IMR-90 (cell line): Measurements from ENCODE around the gene CEP85. TPM values are rescaled to one million over a fixed set of nuclear protein-coding genes. Genes with fewer than 3 reads are reported as not detected.

ENCODE experiments used
- ATAC-seq: fragments of 200-7000 bp; cut with Tn5 transposase; 2 replicates; pipeline ENCODE4 v1.9.1; 2020; ENCODE audit warnings: low read depth, mild to moderate bottlenecking, moderate library complexity
- BruUV-seq: library from RNA; stranded (reverse); fragments of 400-500 nt; replicated peaks from 2 replicates; lab custom pipeline; 2021; lab: Mats Ljungman, UMichigan
- CTCF ChIA-PET: fragments of 300-600 bp; formaldehyde crosslinking; extraction: SDS; loops from one replicate; lab custom pipeline; 2021; ENCODE audit warnings: antibody characterized with exemption; lab: Yijun Ruan, JAX
- POLR2A ChIA-PET: fragments of 300-600 bp; sonication (Branson Sonifier 250); formaldehyde crosslinking; loops from one replicate; lab custom pipeline; 2022; ENCODE audit warnings: antibody characterized with exemption; ENCODE audit not compliant: unreplicated experiment; lab: Charles Lee
- DNase-seq: peaks from one replicate; pipeline ENCODE4 v3.0.0; 2013
- H2AFZ ChIP-seq: replicated peaks from 2 replicates; pipeline ENCODE3; 2013; ENCODE audit warnings: low read length, mild to moderate bottlenecking; ENCODE audit not compliant: poor library complexity
- H2AK5ac ChIP-seq: 2 replicates; pipeline ENCODE4 v1.6.1; 2013; ENCODE audit warnings: low read depth, low read length, inconsistent platforms
- H2AK9ac ChIP-seq: replicated peaks from 2 replicates; pipeline ENCODE3; 2013; ENCODE audit warnings: mild to moderate bottlenecking, low read depth, low read length, moderate library complexity; ENCODE audit not compliant: poor library complexity
- H2BK120ac ChIP-seq: 2 replicates; pipeline ENCODE4 v1.6.1; 2013; ENCODE audit warnings: low read depth, low read length, inconsistent platforms
- H2BK15ac ChIP-seq: 3 replicates; pipeline ENCODE4 v1.6.1; 2013; ENCODE audit warnings: low read depth, low read length, inconsistent platforms
- H2BK20ac ChIP-seq: 2 replicates; pipeline ENCODE4 v1.6.1; 2013; ENCODE audit warnings: low read depth, mild to moderate bottlenecking, inconsistent platforms, low read length, moderate library complexity
- H2BK5ac ChIP-seq: 2 replicates; pipeline ENCODE4 v1.6.1; 2013; ENCODE audit warnings: mild to moderate bottlenecking, low read depth, low read length, inconsistent platforms; ENCODE audit not compliant: poor library complexity, severe bottlenecking
- H3K14ac ChIP-seq: replicated peaks from 2 replicates; pipeline ENCODE4 v1.6.1; 2013; ENCODE audit warnings: low read depth, low read length, inconsistent platforms
- H3K18ac ChIP-seq: 2 replicates; pipeline ENCODE4 v1.6.1; 2013; ENCODE audit warnings: low read depth, low read length, control low read depth
- H3K23ac ChIP-seq: 2 replicates; pipeline ENCODE4 v1.6.1; 2013; ENCODE audit warnings: low read depth, low read length, inconsistent platforms
- H3K27ac ChIP-seq: 2 replicates; pipeline ENCODE4 v1.5.1; 2013; ENCODE audit warnings: mild to moderate bottlenecking, control low read depth, low read length; ENCODE audit not compliant: insufficient read depth
- H3K27me3 ChIP-seq: 2 replicates; pipeline ENCODE4 v1.6.1; 2013; ENCODE audit warnings: low read length; ENCODE audit not compliant: control insufficient read depth, insufficient read depth
- H3K36me3 ChIP-seq: 2 replicates; pipeline ENCODE4 v1.6.1; 2013; ENCODE audit warnings: low read length, mixed read lengths; ENCODE audit not compliant: control insufficient read depth, insufficient read depth
- H3K4ac ChIP-seq: 2 replicates; pipeline ENCODE4 v1.6.1; 2013; ENCODE audit warnings: low read depth, low read length, inconsistent platforms
- H3K4me1 ChIP-seq: 2 replicates; pipeline ENCODE4 v1.6.1; 2013; ENCODE audit warnings: low read length, mixed read lengths; ENCODE audit not compliant: control insufficient read depth, insufficient read depth
- H3K4me2 ChIP-seq: 2 replicates; pipeline ENCODE4 v1.6.1; 2013; ENCODE audit warnings: low read depth, mild to moderate bottlenecking, control low read depth, low read length, moderate library complexity
- H3K4me3 ChIP-seq: 2 replicates; pipeline ENCODE4 v1.5.1; 2013; ENCODE audit warnings: low read depth, mild to moderate bottlenecking, control low read depth, low read length, moderate library complexity; ENCODE audit not compliant: insufficient read depth
- H3K56ac ChIP-seq: 2 replicates; pipeline ENCODE4 v1.6.1; 2013; ENCODE audit warnings: low read length, inconsistent platforms; ENCODE audit not compliant: insufficient read depth; ENCODE audit errors: extremely low read depth
- H3K79me1 ChIP-seq, 2 experiments: 2 replicates each; pipeline ENCODE4 v1.6.1; 2013; ENCODE audit warnings: low read length in 2 of 2, inconsistent platforms in 1 of 2, low read depth in 1 of 2
- H3K9ac ChIP-seq: 2 replicates; pipeline ENCODE4 v1.6.1; 2013; ENCODE audit warnings: low read depth, low read length, control low read depth
- H3K9me1 ChIP-seq: 2 replicates; pipeline ENCODE4 v1.6.1; 2013; ENCODE audit warnings: low read length, inconsistent platforms; ENCODE audit not compliant: insufficient read depth
- H3K9me3 ChIP-seq: 2 replicates; pipeline ENCODE4 v1.6.1; 2013; ENCODE audit warnings: low read length; ENCODE audit not compliant: control insufficient read depth, insufficient read depth
- H4K20me1 ChIP-seq: 2 replicates; pipeline ENCODE4 v1.6.1; 2013; ENCODE audit warnings: low read length, inconsistent platforms; ENCODE audit not compliant: insufficient read depth
- H4K5ac ChIP-seq: 2 replicates; pipeline ENCODE4 v1.6.1; 2013; ENCODE audit warnings: mild to moderate bottlenecking, low read depth, low read length, control low read depth
- H4K8ac ChIP-seq, 2 experiments: 2 replicates each; pipeline ENCODE4 v1.6.1; 2013; ENCODE audit warnings: low read depth in 2 of 2, low read length in 2 of 2, control low read depth in 1 of 2, inconsistent platforms in 1 of 2
- H4K91ac ChIP-seq: 2 replicates; pipeline ENCODE4 v1.6.1; 2013; ENCODE audit warnings: low read depth, low read length, inconsistent platforms; ENCODE audit not compliant: insufficient read depth
- CEBPB ChIP-seq: IDR thresholded peaks from 2 replicates; pipeline ENCODE4 v1.6.1; 2012; ENCODE audit warnings: low read depth, low read length, improper control_type of control experiment
- ELK1 ChIP-seq: fragments of 150-350 bp; IDR thresholded peaks from 2 replicates; pipeline ENCODE4 v1.6.1; 2016; ENCODE audit warnings: low read depth, mild to moderate bottlenecking, low read length, moderate library complexity, borderline replicate concordance
- MAFK ChIP-seq: IDR thresholded peaks from 2 replicates; pipeline ENCODE4 v1.6.1; 2012; ENCODE audit warnings: low read depth, low read length, improper control_type of control experiment
- MXI1 ChIP-seq: IDR thresholded peaks from 2 replicates; pipeline ENCODE4 v1.6.1; 2012; ENCODE audit warnings: low read depth, mild to moderate bottlenecking, low read length, moderate library complexity, borderline replicate concordance
- NFE2L2 ChIP-seq: fragments of 150-350 bp; IDR thresholded peaks from 2 replicates; pipeline ENCODE4 v1.6.1; 2016; ENCODE audit warnings: low read depth, mild to moderate bottlenecking, low read length
- RAD21 ChIP-seq: IDR thresholded peaks from 2 replicates; pipeline ENCODE4 v1.6.1; 2012; ENCODE audit warnings: low read length, improper control_type of control experiment
- RCOR1 ChIP-seq: IDR thresholded peaks from 2 replicates; pipeline ENCODE4 v1.6.1; 2012; ENCODE audit warnings: mild to moderate bottlenecking, low read length, improper control_type of control experiment; ENCODE audit not compliant: insufficient replicate concordance
- WGBS, 2 experiments: methylation state at CpG; one replicate each; pipeline versions ENCODE4 v1.1.5 to v1.1.7; 2013; ENCODE audit warnings: missing lambda C conversion rate in 2 of 2; ENCODE audit not compliant: insufficient read length in 1 of 2; ENCODE audit errors: extremely low coverage in 2 of 2; 5-methylcytosine and 5-hydroxymethylcytosine counted together
- dilution Hi-C: fragments of 300-500 bp; cut with HindIII; formaldehyde crosslinking; loops from one replicate; pipeline ENCODE4 v1.14.3; 2018; ENCODE audit warnings: low sequenced_read_pairs; ENCODE audit not compliant: unreplicated experiment
- in situ Hi-C: fragments of 300-500 bp; cut with MboI; formaldehyde crosslinking; loops from 3 replicates; pipeline ENCODE4 v1.14.3; 2019; ENCODE audit warnings: low sequenced_read_pairs, inconsistent platforms, mixed read lengths
- intact Hi-C: fragments of 100-400 bp; cut with micrococcal nuclease; formaldehyde crosslinking; loops from 2 replicates; pipeline ENCODE4 v1.10.0; 2022
- polyA plus RNA-seq, 3 experiments: library from polyadenylated mRNA; depleted of rRNA; stranded (reverse); fragments of >200 nt; gene quantifications; 2 replicates each; pipeline ENCODE4 v1.2.3, GENCODE V29; 2012; ENCODE audit warnings: low replicate concordance in 1 of 3
- total RNA-seq: library from RNA; depleted of rRNA; stranded (reverse); fragments of >200 nt; gene quantifications from 2 replicates; pipeline ENCODE4 v1.2.3, GENCODE V29; 2012

CEP85 gene
- total and polyA plus RNA-seq, 2 of the 4 experiments (the other 2 are of a cell fraction) = 11.5 to 11.8 TPM

- H3K9ac ChIP-seq = no peak overlapping the region
- H3K56ac ChIP-seq = no peak overlapping the region
- no peak overlapping the region for H2BK20ac ChIP-seq
- ChIA-PET POLR2A (no interaction called here), CTCF (interaction anchor here (1.0 to 2.3 kb wide), 5 partner anchors 10 to 47 kb away, joined by 3 to 18 read pairs (median 4); no protein-coding TSS in a partner anchor)
- H3K36me3 ChIP-seq = peaks cover 4% of the 10 kb centered on the region; the same call in 1 of the 2 replicates
- no peaks in the 10 kb centered on the region for H3K27me3 ChIP-seq
- in situ Hi-C loops = no loop called here
- H3K23ac ChIP-seq = no peak overlapping the region
- H3K27ac ChIP-seq = no peak overlapping the region
- H2BK5ac ChIP-seq = peak overlapping the region; percentile 37
- peaks cover 29% of the 10 kb centered on the region for H3K4me1 ChIP-seq
- peaks cover 14% of the 10 kb centered on the region for H4K20me1 ChIP-seq
- 0 out of 2 replicates have a peak overlapping the region, but pooled peaks have one; percentile 9 for H3K4ac ChIP-seq
- H3K4me2 ChIP-seq = no peak overlapping the region
- no peak overlapping the region for H3K4me3 ChIP-seq
- H2BK120ac ChIP-seq = no peak overlapping the region
- H2AK9ac ChIP-seq = peak overlapping the region; percentile 82
- H3K14ac ChIP-seq = peak overlapping the region; percentile 17; the same call in 1 of the 2 replicates
- dilution Hi-C loops = no loop called here
- DNase-seq = peak; percentile 57
- no peak overlapping the region for H3K18ac ChIP-seq
- H2BK15ac ChIP-seq = 0 out of 3 replicates have a peak overlapping the region, but pooled peaks have one; percentile 2
- H2AK5ac ChIP-seq = no peak overlapping the region
- no peaks in the 10 kb centered on the region for H3K9me3 ChIP-seq
- TF ChIP-seq ELK1 = no peak
- no peak for TF ChIP-seq NFE2L2
- no peak for TF ChIP-seq RCOR1
- TF ChIP-seq RAD21 = no peak
- TF ChIP-seq CEBPB = no peak
- TF ChIP-seq MAFK = no peak
- TF ChIP-seq MXI1 = no peak
- no TSS peak for BruUV-seq
- WGBS, 2 experiments = 100% methylated on average over 2 of the region's 11 CpGs; no CpG with 5 or more reads in 1 of the 2 experiments
- H4K8ac ChIP-seq = peak overlapping the region in 1 of 2 experiments; percentile 65; a peak in 2 of 4 replicates
- peak overlapping the region; percentile 29 for H2AFZ ChIP-seq
- peaks cover 14% of the 10 kb centered on the region for H3K9me1 ChIP-seq
- no peak for ATAC-seq
- H4K91ac ChIP-seq = no peak overlapping the region
- peaks cover 6 to 28% of the 10 kb centered on the region in 2 experiments; a peak in 3 of 4 replicates for H3K79me1 ChIP-seq
- H4K5ac ChIP-seq = no peak overlapping the region
- intact Hi-C loops = loop anchor here (1.0 to 5.0 kb wide), 4 partner anchors 46 to 238 kb away; no protein-coding TSS in a partner anchor
Measured at GRCh38 chr1:26274801-26275425, 40.9 kb downstream of the CEP85 start.
